ENCODE results near the gene ATP2C1.

- TF ChIP-seq POLR2A (IDR thresholded peaks at IDR 0.05) (no peak), CTCF (IDR thresholded peaks at IDR 0.05) (no peak)
Observed at GRCh38 chr3:130925628-130926027, 31.7 kb downstream of the ATP2C1 start.

Measured in lower leg skin (tissue), 3 donors.